HFFc6 (cell line): ENCODE results near the gene PEF1. TPM values are rescaled to one million over a fixed set of nuclear protein-coding genes. Genes with fewer than 3 reads are reported as not detected.

Source experiments
- DNase-seq: peaks from one replicate; pipeline ENCODE4 v3.0.0-alpha.2; 2018
- H3K27ac Mint-ChIP-seq: 2 replicates; pipeline ENCODE4 v1.8.0; 2020; ENCODE audit warnings: mild to moderate bottlenecking, mixed read lengths
- H3K27me3 Mint-ChIP-seq: 2 replicates; pipeline ENCODE4 v1.8.0; 2021; ENCODE audit warnings: mild to moderate bottlenecking, moderate library complexity, mixed read lengths; ENCODE audit not compliant: insufficient read depth
- H3K36me3 Mint-ChIP-seq: 2 replicates; pipeline ENCODE4 v1.8.0; 2021; ENCODE audit warnings: low read depth, mixed read lengths
- H3K4me1 Mint-ChIP-seq: 2 replicates; pipeline ENCODE4 v1.8.0; 2020; ENCODE audit warnings: low read depth, mixed read lengths
- H3K4me3 Mint-ChIP-seq: 2 replicates; pipeline ENCODE4 v1.8.0; 2020; ENCODE audit warnings: mild to moderate bottlenecking, moderate library complexity, mixed read lengths
- H3K9me3 Mint-ChIP-seq: 2 replicates; pipeline ENCODE4 v1.8.0; 2020; ENCODE audit warnings: mild to moderate bottlenecking, mixed read lengths
- total RNA-seq, 6 experiments: library from RNA; stranded (reverse); fragmentation: NEBNext Ultra II Directional; extraction: Animal tissue kit (Norgen Biotek cat#: 25700); gene quantifications; 2 replicates in 1 of 6; 3 replicates in 5 of 6; pipeline ENCODE4 v1.2.3, GENCODE V29; 2021
- TF ChIP-seq, protein P1 (sequence below): fragments of 200-600 bp; sonication (generic); IDR thresholded peaks from 2 replicates; pipeline ENCODE4 v1.5.0; 2021; ENCODE audit warnings: antibody characterized with exemption, mild to moderate bottlenecking

The PEF1 gene
- total RNA-seq, 6 experiments from 2014 or later = 65.8 to 81.3 (median 69.3) TPM

DNA sequence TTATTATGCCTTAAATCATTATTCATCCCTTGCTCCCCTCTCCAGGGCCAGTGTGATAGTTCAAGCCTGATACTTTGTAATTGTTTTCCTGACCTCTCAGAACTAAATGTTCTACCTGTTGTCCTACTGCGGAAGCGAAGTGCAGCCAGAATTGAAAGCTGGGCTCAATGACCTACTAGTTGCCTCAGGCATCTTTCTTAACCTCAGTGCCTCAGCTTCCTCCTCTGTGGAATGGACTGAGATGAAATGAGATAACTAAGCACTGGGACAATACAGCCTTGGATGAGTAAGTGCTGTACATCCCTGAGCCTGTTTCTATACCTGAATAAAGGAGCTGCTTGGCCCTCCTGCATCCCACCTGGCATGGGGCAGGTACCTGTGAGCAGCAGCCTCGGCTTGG, 32.7 kb upstream of the PEF1 start:
- TF ChIP-seq, protein P1, sequence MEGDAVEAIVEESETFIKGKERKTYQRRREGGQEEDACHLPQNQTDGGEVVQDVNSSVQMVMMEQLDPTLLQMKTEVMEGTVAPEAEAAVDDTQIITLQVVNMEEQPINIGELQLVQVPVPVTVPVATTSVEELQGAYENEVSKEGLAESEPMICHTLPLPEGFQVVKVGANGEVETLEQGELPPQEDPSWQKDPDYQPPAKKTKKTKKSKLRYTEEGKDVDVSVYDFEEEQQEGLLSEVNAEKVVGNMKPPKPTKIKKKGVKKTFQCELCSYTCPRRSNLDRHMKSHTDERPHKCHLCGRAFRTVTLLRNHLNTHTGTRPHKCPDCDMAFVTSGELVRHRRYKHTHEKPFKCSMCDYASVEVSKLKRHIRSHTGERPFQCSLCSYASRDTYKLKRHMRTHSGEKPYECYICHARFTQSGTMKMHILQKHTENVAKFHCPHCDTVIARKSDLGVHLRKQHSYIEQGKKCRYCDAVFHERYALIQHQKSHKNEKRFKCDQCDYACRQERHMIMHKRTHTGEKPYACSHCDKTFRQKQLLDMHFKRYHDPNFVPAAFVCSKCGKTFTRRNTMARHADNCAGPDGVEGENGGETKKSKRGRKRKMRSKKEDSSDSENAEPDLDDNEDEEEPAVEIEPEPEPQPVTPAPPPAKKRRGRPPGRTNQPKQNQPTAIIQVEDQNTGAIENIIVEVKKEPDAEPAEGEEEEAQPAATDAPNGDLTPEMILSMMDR = no peak
- Mint-ChIP-seq H3K27ac (no peak overlapping the region), H3K9me3 (no peaks in the 10 kb centered on the region), H3K36me3 (peaks cover 29% of the 10 kb centered on the region; the same call in 1 of the 2 replicates), H3K4me3 (no peak overlapping the region), H3K4me1 (peaks cover 16% of the 10 kb centered on the region), H3K27me3 (peaks cover 4% of the 10 kb centered on the region)
- no peak for DNase-seq

DNA sequence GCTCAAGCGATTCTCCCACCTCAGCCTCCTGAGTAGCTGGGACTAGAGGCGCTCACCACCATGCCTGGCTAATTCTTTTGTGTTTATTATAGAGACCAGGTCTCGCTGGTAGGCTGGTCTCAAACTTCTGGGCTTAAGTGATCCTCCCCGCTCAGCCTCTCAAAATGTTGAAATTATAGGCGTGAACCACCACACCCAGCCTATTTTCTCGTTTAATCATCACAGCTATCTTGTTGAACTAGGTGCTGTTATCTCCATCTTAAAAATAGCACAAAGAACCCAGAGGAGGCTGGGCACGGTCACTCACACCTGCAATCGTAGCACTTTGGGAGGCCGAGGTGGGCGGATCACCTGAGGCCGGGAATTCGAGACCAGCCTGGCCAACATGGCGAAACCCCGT, 31.1 kb upstream of the PEF1 start:
- peaks cover 2% of the 10 kb centered on the region for H3K27me3 Mint-ChIP-seq
- TF ChIP-seq, protein P1 = no peak
- no peaks in the 10 kb centered on the region for H3K9me3 Mint-ChIP-seq
- no peak overlapping the region for H3K4me3 Mint-ChIP-seq
- H3K36me3 Mint-ChIP-seq = peaks cover 24% of the 10 kb centered on the region; the same call in 1 of the 2 replicates
- H3K27ac Mint-ChIP-seq = peak overlapping the region; percentile 45; the same call in 1 of the 2 replicates
- no peak for DNase-seq
- H3K4me1 Mint-ChIP-seq = peaks cover 16% of the 10 kb centered on the region

DNA sequence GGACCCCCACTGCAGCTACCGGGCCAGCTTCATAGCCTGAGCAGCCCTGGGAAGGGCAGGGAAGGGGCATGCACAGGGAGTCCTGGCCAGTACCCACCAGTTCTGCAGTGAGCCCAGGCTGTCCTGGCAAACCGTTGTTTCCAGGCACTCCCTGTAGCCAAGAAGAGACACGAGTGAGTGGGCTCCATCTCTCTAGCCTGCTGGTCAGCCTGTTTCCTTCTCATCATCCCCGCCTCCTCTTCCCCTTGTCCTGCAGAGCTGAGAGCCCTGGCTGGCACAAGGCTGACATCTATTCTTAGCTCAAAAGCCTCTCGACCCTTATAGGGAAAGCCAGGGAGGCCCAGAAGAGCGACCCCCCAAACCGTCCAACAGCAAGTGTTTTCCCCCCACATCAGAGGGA, 30.5 kb upstream of the PEF1 start:
- Mint-ChIP-seq H3K4me3 (no peak overlapping the region), H3K27ac (peak overlapping the region; percentile 55; the same call in 1 of the 2 replicates)

DNA sequence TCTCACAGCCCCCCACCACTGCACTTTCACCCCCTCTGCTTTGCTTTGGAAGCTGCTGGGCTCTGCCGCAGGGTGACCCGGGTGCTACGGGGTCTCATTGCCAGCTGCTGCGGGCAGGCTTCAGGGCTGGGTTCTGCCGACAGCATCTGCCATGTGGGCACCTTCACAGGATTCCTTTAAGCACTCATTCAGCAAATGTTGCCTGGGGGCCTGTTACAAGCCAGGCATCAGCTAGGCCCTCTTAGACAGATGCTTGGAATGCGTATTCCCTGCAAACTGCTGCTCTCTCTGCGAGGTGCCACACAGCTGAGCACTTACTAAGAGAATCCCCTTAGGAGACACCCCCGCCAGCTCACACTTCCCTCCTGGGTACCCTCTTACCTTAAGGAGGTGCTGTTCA, 29.9 kb upstream of the PEF1 start:
- Mint-ChIP-seq H3K4me3 (no peak overlapping the region), H3K27ac (peak overlapping the region; percentile 55), H3K4me1 (peaks cover 24% of the 10 kb centered on the region), H3K9me3 (no peaks in the 10 kb centered on the region), H3K36me3 (peaks cover 29% of the 10 kb centered on the region), H3K27me3 (peaks cover 2% of the 10 kb centered on the region)
- TF ChIP-seq, protein P1 = no peak
- DNase-seq = peak; percentile 60

More for the DNA sequence above, 30.5 kb upstream of the PEF1 start:
- DNase-seq = no peak
- H3K27me3 Mint-ChIP-seq = peaks cover 2% of the 10 kb centered on the region
- peaks cover 26% of the 10 kb centered on the region; the same call in 1 of the 2 replicates for H3K36me3 Mint-ChIP-seq
- TF ChIP-seq, protein P1 = no peak
- peaks cover 19% of the 10 kb centered on the region for H3K4me1 Mint-ChIP-seq
- H3K9me3 Mint-ChIP-seq = no peaks in the 10 kb centered on the region

DNA sequence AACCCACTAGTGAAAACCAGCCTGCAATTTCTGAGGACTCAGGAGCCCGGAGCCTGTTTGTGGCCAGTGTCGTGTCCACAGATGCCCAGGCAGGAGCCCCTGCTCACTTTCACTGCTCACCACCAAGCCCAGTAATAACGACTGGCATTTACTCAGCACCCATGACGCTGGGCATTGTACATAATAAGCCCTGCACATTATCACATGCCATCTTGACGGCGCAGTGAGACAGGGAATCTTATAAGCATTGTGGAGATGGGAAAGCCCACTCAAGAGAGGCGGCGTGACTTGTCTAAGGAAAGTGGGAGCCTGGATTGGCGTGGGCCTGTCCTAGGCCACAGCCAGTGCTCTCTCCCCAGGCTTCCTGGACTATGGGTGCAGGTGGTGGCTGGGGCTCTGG, 28.8 kb upstream of the PEF1 start:
- Mint-ChIP-seq H3K4me1 (peaks cover 26% of the 10 kb centered on the region), H3K27ac (no peak overlapping the region), H3K4me3 (no peak overlapping the region), H3K36me3 (peaks cover 30% of the 10 kb centered on the region), H3K27me3 (peaks cover 2% of the 10 kb centered on the region), H3K9me3 (no peaks in the 10 kb centered on the region)
- TF ChIP-seq, protein P1 = no peak
- no peak for DNase-seq

DNA sequence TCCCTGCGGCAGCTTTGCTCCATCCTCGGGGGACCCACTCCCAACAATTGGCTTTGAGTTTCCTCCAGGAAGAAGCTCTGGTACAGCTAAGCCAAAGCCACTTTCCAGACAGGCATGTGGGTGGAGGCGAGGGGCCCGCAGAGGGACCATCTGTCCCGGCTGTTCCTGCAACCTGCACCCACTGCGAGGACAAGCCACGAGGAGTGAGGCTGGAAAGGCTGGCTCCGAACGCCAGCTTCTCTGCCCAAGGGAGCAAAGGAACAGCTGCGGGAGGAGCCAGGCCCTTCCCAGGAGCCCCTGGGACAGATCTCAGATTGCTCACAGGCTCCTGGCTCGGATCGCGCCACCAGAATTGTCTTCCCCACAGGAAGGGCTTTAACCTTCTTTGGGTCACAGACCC, 28.3 kb upstream of the PEF1 start:
- Mint-ChIP-seq H3K4me3 (no peak overlapping the region), H3K4me1 (peaks cover 26% of the 10 kb centered on the region), H3K36me3 (peaks cover 30% of the 10 kb centered on the region), H3K27ac (no peak overlapping the region), H3K9me3 (no peaks in the 10 kb centered on the region), H3K27me3 (peaks cover 5% of the 10 kb centered on the region)
- no peak for DNase-seq
- TF ChIP-seq, protein P1 = no peak
